SK-N-SH (cell line): ENCODE measurements around the gene CCDC102A. TPM values are rescaled to one million over a fixed set of nuclear protein-coding genes. Genes with fewer than 3 reads are reported as not detected.
A peak's percentile ranks its signal among the peaks of the same experiment; 100 is the strongest.

Experiments
- CTCF ChIA-PET: fragments of 300-600, 350-600 bp; formaldehyde crosslinking; extraction: SDS; loops from one replicate; lab custom pipeline; 2021; lab: Yijun Ruan, JAX
- POLR2A ChIA-PET: fragments of 350-600 bp; sonication (Branson Sonifier 250); formaldehyde crosslinking; extraction: SDS; loops from one replicate; lab custom pipeline; 2020; ENCODE audit warnings: antibody characterized with exemption, inconsistent platforms; lab: Yijun Ruan, JAX
- DNase-seq: peaks from one replicate; pipeline ENCODE4 v3.0.0; 2012
- H2AFZ ChIP-seq: fragments of 200-600 bp; sonication (generic); 2 replicates; pipeline ENCODE4 v1.8.1; 2016; ENCODE audit warnings: antibody characterized with exemption, mild to moderate bottlenecking, low read depth
- H3F3A ChIP-seq: fragments of 200-600 bp; sonication (generic); replicated peaks from 2 replicates; pipeline ENCODE3; 2016; ENCODE audit warnings: antibody characterized with exemption, mild to moderate bottlenecking; ENCODE audit not compliant: insufficient read depth
- H3K27ac ChIP-seq, 2 experiments: fragments of 200-500 bp in 1 of 2; fragments of 200-600 bp in 1 of 2; sonication (Bioruptor generic) in 1 of 2; sonication (generic), shearing (Covaris generic) in 1 of 2; 2 replicates each; pipeline versions ENCODE4 v1.5.1 to v1.6.1; 2014 to 2016; ENCODE audit warnings: low read depth in 2 of 2, inconsistent platforms in 1 of 2, low read length in 1 of 2, mild to moderate bottlenecking in 1 of 2, mixed read lengths in 1 of 2
- H3K27me3 ChIP-seq: fragments of 200-600 bp; sonication (generic), shearing (Covaris generic); 2 replicates; pipeline ENCODE4 v1.6.1; 2016; ENCODE audit warnings: mixed run types; ENCODE audit not compliant: insufficient read depth
- H3K36me3 ChIP-seq, 2 experiments: fragments of 200-500 bp in 1 of 2; fragments of 200-600 bp in 1 of 2; sonication (Bioruptor generic) in 1 of 2; sonication (generic) in 1 of 2; replicated peaks in 1 of 2; 2 replicates each; pipeline versions ENCODE3 to v1.5.1; 2014 to 2016; ENCODE audit warnings: low read length in 1 of 2, mild to moderate bottlenecking in 1 of 2; ENCODE audit not compliant: insufficient read depth in 2 of 2, control insufficient read depth in 1 of 2
- H3K4me1 ChIP-seq, 2 experiments: fragments of 200-500 bp in 1 of 2; fragments of 200-600 bp in 1 of 2; sonication (Bioruptor generic) in 1 of 2; sonication (generic), shearing (Covaris generic) in 1 of 2; 2 replicates each; pipeline versions ENCODE4 v1.5.1 to v1.6.1; 2014 to 2016; ENCODE audit warnings: low read depth in 1 of 2, low read length in 1 of 2, mixed run types in 1 of 2; ENCODE audit not compliant: insufficient read depth in 2 of 2, control insufficient read depth in 1 of 2
- H3K4me2 ChIP-seq: fragments of 200-600 bp; sonication (generic), shearing (Covaris generic); 2 replicates; pipeline ENCODE4 v1.6.1; 2017; ENCODE audit warnings: mixed run types
- H3K4me3 ChIP-seq, 2 experiments: fragments of 200-500 bp in 1 of 2; fragments of 200-600 bp in 1 of 2; sonication (Bioruptor generic) in 1 of 2; sonication (generic), shearing (Covaris generic) in 1 of 2; 2 replicates each; pipeline versions ENCODE4 v1.5.1 to v1.8.1; 2014 to 2016; ENCODE audit warnings: low read depth in 2 of 2, inconsistent platforms in 1 of 2, low read length in 1 of 2, mild to moderate bottlenecking in 1 of 2, mixed read lengths in 1 of 2, moderate library complexity in 1 of 2
- H3K79me2 ChIP-seq: fragments of 200-600 bp; sonication (generic); 2 replicates; pipeline ENCODE4 v1.8.1; 2017; ENCODE audit warnings: mild to moderate bottlenecking; ENCODE audit not compliant: insufficient read depth
- H3K9ac ChIP-seq: fragments of 200-600 bp; sonication (generic); 2 replicates; pipeline ENCODE4 v1.6.1; 2017; ENCODE audit warnings: mixed run types
- H3K9me2 ChIP-seq: fragments of 200-600 bp; sonication (generic); 2 replicates; pipeline ENCODE4 v1.6.1; 2017; ENCODE audit warnings: mixed run types
- H3K9me3 ChIP-seq: fragments of 200-600 bp; sonication (generic); 2 replicates; pipeline ENCODE4 v1.6.1; 2017; ENCODE audit warnings: mixed run types, mild to moderate bottlenecking, moderate library complexity
- H4K20me1 ChIP-seq: fragments of 200-600 bp; sonication (generic); 2 replicates; pipeline ENCODE4 v1.6.1; 2017; ENCODE audit warnings: mild to moderate bottlenecking, mixed run types; ENCODE audit not compliant: insufficient read depth
- ELF1 ChIP-seq: IDR thresholded peaks from 2 replicates; pipeline ENCODE4 v1.4.0; 2012
- FOSL2 ChIP-seq: IDR thresholded peaks from 2 replicates; pipeline ENCODE4 v1.4.0; 2012; ENCODE audit warnings: low read depth, mild to moderate bottlenecking, moderate library complexity, borderline replicate concordance
- JUND ChIP-seq: IDR thresholded peaks from 2 replicates; pipeline ENCODE4 v1.4.0; 2012
- MAX ChIP-seq: IDR thresholded peaks from 2 replicates; pipeline ENCODE4 v1.4.0; 2012; ENCODE audit warnings: low read depth
- MEF2A ChIP-seq: IDR thresholded peaks from 2 replicates; pipeline ENCODE4 v1.4.0; 2012; ENCODE audit warnings: low read depth, borderline replicate concordance
- MXI1 ChIP-seq: IDR thresholded peaks from 2 replicates; pipeline ENCODE4 v1.6.1; 2012; ENCODE audit warnings: mild to moderate bottlenecking, low read depth, low read length, improper control_type of control experiment
- RXRA ChIP-seq: IDR thresholded peaks from 2 replicates; pipeline ENCODE4 v1.4.0; 2012; ENCODE audit warnings: low read depth, mild to moderate bottlenecking, borderline replicate concordance
- TCF12 ChIP-seq: IDR thresholded peaks from 2 replicates; pipeline ENCODE4 v1.4.0; 2012
- TEAD4 ChIP-seq: IDR thresholded peaks from 2 replicates; pipeline ENCODE4 v1.4.0; 2012; ENCODE audit warnings: mild to moderate bottlenecking, borderline replicate concordance; ENCODE audit not compliant: insufficient read depth
- WGBS: methylation state at CpG from one replicate; pipeline ENCODE4 v1.1.6; 2017; ENCODE audit warnings: low lambda C conversion rate; 5-methylcytosine and 5-hydroxymethylcytosine counted together
- polyA plus RNA-seq, 3 experiments: library from polyadenylated mRNA; depleted of rRNA; stranded (reverse); fragments of >200 nt; gene quantifications; 2 replicates each; pipeline ENCODE4 v1.2.3, GENCODE V29; 2012
- TF ChIP-seq, protein P1 (sequence below): IDR thresholded peaks from 2 replicates; pipeline ENCODE4; 2012

Gene CCDC102A
- polyA plus RNA-seq, 1 of the 3 experiments (the other 2 are of a cell fraction), result 26.2 TPM

- TF ChIP-seq MAX (no peak), MXI1 (no peak), ELF1 (no peak)
- no peaks in the 10 kb centered on the region for H4K20me1 ChIP-seq
- CTCF ChIA-PET, result interaction anchor here (0.9 to 23.0 kb wide), 14 partner anchors 7 to 226 kb away, joined by 3 to 426 read pairs (median 4); partner anchors contain the start of genes CIAPIN1, COQ9, DOK4 and POLR2C
These were observed 18.7 kb downstream of the CCDC102A start for GRCh38 chr16:57517397-57518367.

GRCh38 chr16:57516773-57517172, 19.6 kb downstream of the CCDC102A start:
- whole genome bisulfite sequencing, result 95% methylated on average over 3 of the region's 3 CpGs
- H3K4me2 ChIP-seq, result no peak overlapping the region
- POLR2A ChIA-PET, result interaction anchor here (0.6 to 2.9 kb wide), 8 partner anchors 31 to 1106 kb away, joined by 3 to 8 read pairs (median 6); partner anchors contain the start of genes CIAPIN1, COQ9, DOK4 and POLR2C
- no peaks in the 10 kb centered on the region for H3K9me3 ChIP-seq
- H2AFZ ChIP-seq, result no peak overlapping the region
- no peaks in the 10 kb centered on the region for H4K20me1 ChIP-seq
- H3K79me2 ChIP-seq, result no peaks in the 10 kb centered on the region
- CTCF ChIA-PET, result interaction anchor here (0.9 to 23.0 kb wide), 9 partner anchors 8 to 216 kb away, joined by 3 to 426 read pairs (median 4); partner anchors contain the start of genes DOK4 and POLR2C
- H3K27me3 ChIP-seq, result no peaks in the 10 kb centered on the region
- H3K9me2 ChIP-seq, result no peaks in the 10 kb centered on the region
- no peaks in the 10 kb centered on the region for H3F3A ChIP-seq
- no peak overlapping the region for H3K9ac ChIP-seq
- peaks cover 3 to 8% of the 10 kb centered on the region in 2 experiments for H3K36me3 ChIP-seq
- H3K27ac ChIP-seq, result no peak overlapping the region
- TF ChIP-seq TEAD4 (no peak), ELF1 (no peak), TCF12 (no peak), FOSL2 (no peak), RXRA (no peak), MEF2A (no peak), MXI1 (no peak), JUND (no peak), MAX (no peak)
- TF ChIP-seq, protein P1, sequence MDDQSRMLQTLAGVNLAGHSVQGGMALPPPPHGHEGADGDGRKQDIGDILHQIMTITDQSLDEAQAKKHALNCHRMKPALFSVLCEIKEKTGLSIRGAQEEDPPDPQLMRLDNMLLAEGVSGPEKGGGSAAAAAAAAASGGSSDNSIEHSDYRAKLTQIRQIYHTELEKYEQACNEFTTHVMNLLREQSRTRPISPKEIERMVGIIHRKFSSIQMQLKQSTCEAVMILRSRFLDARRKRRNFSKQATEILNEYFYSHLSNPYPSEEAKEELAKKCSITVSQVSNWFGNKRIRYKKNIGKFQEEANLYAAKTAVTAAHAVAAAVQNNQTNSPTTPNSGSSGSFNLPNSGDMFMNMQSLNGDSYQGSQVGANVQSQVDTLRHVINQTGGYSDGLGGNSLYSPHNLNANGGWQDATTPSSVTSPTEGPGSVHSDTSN, result no peak
- no peak for DNase-seq
- H3K4me1 ChIP-seq, result peaks cover 0 to 21% of the 10 kb centered on the region in 2 experiments; a peak in 1 of 4 replicates
- H3K4me3 ChIP-seq, result no peak overlapping the region

More at GRCh38 chr16:57517397-57518367, 18.7 kb downstream of the CCDC102A start:
- no peak for DNase-seq
- Histone ChIP-seq H3F3A (no peaks in the 10 kb centered on the region), H3K79me2 (no peaks in the 10 kb centered on the region), H3K9me2 (no peaks in the 10 kb centered on the region), H3K9ac (no peak overlapping the region), H3K27ac (peak overlapping the region in 1 of 2 experiments; percentile 36; a peak in 1 of 4 replicates), H2AFZ (no peak overlapping the region), H3K4me3 (no peak overlapping the region), H3K36me3 (peaks cover 3 to 8% of the 10 kb centered on the region in 2 experiments), H3K9me3 (no peaks in the 10 kb centered on the region), H3K4me2 (no peak overlapping the region), H3K4me1 (peaks cover 0 to 21% of the 10 kb centered on the region in 2 experiments; a peak in 1 of 4 replicates), H3K27me3 (no peaks in the 10 kb centered on the region)
- POLR2A ChIA-PET, result interaction anchor here (0.7 to 2.9 kb wide), 7 partner anchors 32 to 101 kb away, joined by 3 to 8 read pairs (median 6); partner anchors contain the start of genes CIAPIN1, COQ9, DOK4 and POLR2C
- WGBS, result 96% methylated on average over 27 of the region's 31 CpGs
